SU-DHL-6 (cell line): ENCODE data around the gene VPS41.

Experiments
- H2AFZ ChIP-seq: fragments of 200-600 bp; sonication (generic); 2 replicates; pipeline ENCODE4 v1.6.1; 2014; ENCODE audit warnings: low read depth, mild to moderate bottlenecking, moderate library complexity, mixed read lengths, antibody characterized with exemption, low read length; ENCODE audit not compliant: severe bottlenecking
- H3F3A ChIP-seq: fragments of 200-600 bp; shearing (Covaris generic); 2 replicates; pipeline ENCODE4 v1.6.0; 2016; ENCODE audit warnings: antibody characterized with exemption, mild to moderate bottlenecking; ENCODE audit not compliant: insufficient read depth
- H3K27ac ChIP-seq: fragments of 200-600 bp; sonication (generic); 2 replicates; pipeline ENCODE4 v1.5.1; 2016; ENCODE audit warnings: low read depth, mild to moderate bottlenecking, low read length, moderate library complexity, mixed read lengths
- H3K27me3 ChIP-seq: fragments of 200-600 bp; sonication (generic), shearing (Covaris generic); 2 replicates; pipeline ENCODE4 v1.6.0; 2014; ENCODE audit warnings: mild to moderate bottlenecking, low read length
- H3K36me3 ChIP-seq: fragments of 200-600 bp; sonication (generic); 2 replicates; pipeline ENCODE4 v1.6.1; 2014; ENCODE audit warnings: mild to moderate bottlenecking, low read length, mixed read lengths
- H3K4me2 ChIP-seq: fragments of 300-600, 200-600 bp; shearing (Covaris generic), sonication (generic); 2 replicates; pipeline ENCODE4 v1.6.0; 2014; ENCODE audit warnings: low read length, low read depth, mild to moderate bottlenecking; ENCODE audit not compliant: poor library complexity, severe bottlenecking
- H3K4me3 ChIP-seq: fragments of 200-600 bp; sonication (generic); 2 replicates; pipeline ENCODE4 v1.5.1; 2014; ENCODE audit warnings: antibody characterized with exemption, low read length, mild to moderate bottlenecking, mixed read lengths; ENCODE audit not compliant: insufficient read depth, poor library complexity, severe bottlenecking
- H3K79me2 ChIP-seq: fragments of 200-600 bp; sonication (generic); 2 replicates; pipeline ENCODE4 v1.6.1; 2014; ENCODE audit warnings: mild to moderate bottlenecking, low read length, moderate library complexity; ENCODE audit not compliant: insufficient read depth
- H3K9ac ChIP-seq: fragments of 200-600 bp; sonication (generic); 2 replicates; pipeline ENCODE4 v1.7.0; 2014; ENCODE audit warnings: mild to moderate bottlenecking, low read length
- H3K9me2 ChIP-seq: fragments of 200-600 bp; sonication (generic); replicated peaks from 2 replicates; pipeline ENCODE4 v1.6.1; 2014; ENCODE audit warnings: low read length; ENCODE audit not compliant: insufficient read depth
- H3K9me3 ChIP-seq: fragments of 200-600 bp; sonication (generic); 2 replicates; pipeline ENCODE4 v1.6.1; 2014; ENCODE audit warnings: low read length, mixed read lengths; ENCODE audit not compliant: insufficient read depth
- H4K20me1 ChIP-seq: fragments of 200-600 bp; sonication (generic); 2 replicates; pipeline ENCODE4 v1.6.1; 2014; ENCODE audit warnings: low read depth, mild to moderate bottlenecking, antibody characterized with exemption, low read length, moderate library complexity, mixed read lengths
- CTCF ChIP-seq: fragments of 200-600 bp; sonication (generic); IDR thresholded peaks from one replicate; pipeline ENCODE4 v1.5.1; 2017; ENCODE audit warnings: antibody characterized with exemption, mild to moderate bottlenecking, low read length, moderate library complexity; ENCODE audit not compliant: insufficient read depth, poor library complexity, severe bottlenecking
- EZH2phosphoT487 ChIP-seq: fragments of 200-600 bp; sonication (generic), shearing (Covaris generic); conservative IDR thresholded peaks from 2 replicates; pipeline ENCODE4 v1.6.1; 2018; ENCODE audit warnings: mild to moderate bottlenecking, antibody characterized with exemption, low read length, moderate library complexity, mixed read lengths

The VPS41 gene

GRCh38 chr7:38700116-38700515, 208.9 kb downstream of the VPS41 start:
- no peaks in the 10 kb centered on the region for H3K27me3 ChIP-seq
- H3K9me3 ChIP-seq: no peaks in the 10 kb centered on the region
- TF ChIP-seq CTCF: no peak
- TF ChIP-seq EZH2phosphoT487: no peak
- H3K4me3 ChIP-seq: no peak overlapping the region
- H3K27ac ChIP-seq: no peak overlapping the region
- H3K4me2 ChIP-seq: no peak overlapping the region
- no peaks in the 10 kb centered on the region for H3K9me2 ChIP-seq
- no peaks in the 10 kb centered on the region for H3K36me3 ChIP-seq
- H4K20me1 ChIP-seq: no peaks in the 10 kb centered on the region
- H3K9ac ChIP-seq: no peak overlapping the region
- no peak overlapping the region for H2AFZ ChIP-seq
- H3F3A ChIP-seq: no peaks in the 10 kb centered on the region
- H3K79me2 ChIP-seq: no peaks in the 10 kb centered on the region

DNA sequence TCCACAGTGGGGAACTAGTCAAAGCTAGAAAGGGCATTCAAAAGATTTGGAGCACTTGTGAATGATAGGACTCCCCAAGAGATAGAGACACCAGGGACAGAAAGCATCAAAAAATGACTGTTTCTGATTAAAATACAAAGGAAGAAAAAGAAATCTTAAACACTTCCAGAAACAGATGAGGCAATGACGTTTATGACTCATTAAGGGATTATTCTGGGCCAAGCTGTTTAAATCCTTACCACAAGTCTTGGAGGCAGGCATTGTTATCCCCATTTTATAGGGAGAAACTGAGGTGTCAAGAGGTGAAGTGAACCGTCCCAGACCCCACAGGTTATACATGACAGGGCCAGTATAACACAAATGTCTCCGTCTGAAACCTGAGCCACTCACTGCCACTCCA, 209.5 kb downstream of the VPS41 start:
- no peak overlapping the region for H2AFZ ChIP-seq
- no peaks in the 10 kb centered on the region for H3F3A ChIP-seq
- no peaks in the 10 kb centered on the region for H3K27me3 ChIP-seq
- H3K9me3 ChIP-seq: no peaks in the 10 kb centered on the region
- no peaks in the 10 kb centered on the region for H3K36me3 ChIP-seq
- no peak overlapping the region for H3K27ac ChIP-seq
- H3K4me2 ChIP-seq: no peak overlapping the region
- TF ChIP-seq EZH2phosphoT487 (no peak), CTCF (no peak)
- H4K20me1 ChIP-seq: no peaks in the 10 kb centered on the region
- H3K79me2 ChIP-seq: no peaks in the 10 kb centered on the region
- H3K4me3 ChIP-seq: no peak overlapping the region
- H3K9me2 ChIP-seq: no peaks in the 10 kb centered on the region
- no peak overlapping the region for H3K9ac ChIP-seq

DNA sequence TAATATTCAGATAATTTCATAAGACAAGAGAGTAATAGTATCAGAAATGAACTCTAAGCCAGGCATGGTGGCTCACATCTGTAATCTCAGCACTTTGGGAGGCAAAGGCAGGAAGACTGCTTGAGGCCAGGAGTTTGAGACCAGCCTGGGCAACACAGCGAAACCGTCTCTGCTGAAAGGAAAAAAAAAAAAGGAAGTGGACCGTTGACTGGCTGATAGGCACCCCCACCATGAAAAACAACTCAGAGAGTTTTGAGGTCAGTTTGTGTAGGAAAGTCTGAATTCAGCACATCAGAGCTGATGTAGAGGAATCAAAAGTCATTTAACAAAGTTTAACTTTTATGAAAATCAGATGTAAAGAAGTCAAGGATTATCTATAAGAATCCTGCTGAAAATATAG, 214.7 kb downstream of the VPS41 start:
- Histone ChIP-seq H3K4me3 (no peak overlapping the region), H4K20me1 (no peaks in the 10 kb centered on the region), H3K9ac (no peak overlapping the region), H3K4me2 (no peak overlapping the region), H3K27me3 (no peaks in the 10 kb centered on the region), H3K9me2 (no peaks in the 10 kb centered on the region), H3F3A (no peaks in the 10 kb centered on the region), H3K79me2 (no peaks in the 10 kb centered on the region), H3K27ac (no peak overlapping the region), H2AFZ (peak overlapping the region; percentile 35), H3K36me3 (no peaks in the 10 kb centered on the region), H3K9me3 (no peaks in the 10 kb centered on the region)
- TF ChIP-seq CTCF (no peak), EZH2phosphoT487 (no peak)

GRCh38 chr7:38686888-38687287, 222.1 kb downstream of the VPS41 start:
- Histone ChIP-seq H4K20me1 (no peaks in the 10 kb centered on the region), H3K79me2 (no peaks in the 10 kb centered on the region), H3K9me3 (no peaks in the 10 kb centered on the region), H3K9ac (no peak overlapping the region), H3K36me3 (no peaks in the 10 kb centered on the region), H3F3A (no peaks in the 10 kb centered on the region), H3K27me3 (no peaks in the 10 kb centered on the region), H3K9me2 (no peaks in the 10 kb centered on the region), H2AFZ (no peak overlapping the region), H3K4me2 (no peak overlapping the region), H3K4me3 (no peak overlapping the region), H3K27ac (no peak overlapping the region)
- TF ChIP-seq CTCF (no peak), EZH2phosphoT487 (no peak)
